GM12892 (cell line): Measurements from ENCODE around the gene OBP2A.

ENCODE experiments used
- POLR2A ChIP-seq: IDR thresholded peaks from 2 replicates; pipeline ENCODE4 v1.6.1; 2011; ENCODE audit warnings: low read depth, low read length, control low read depth
- TAF1 ChIP-seq: IDR thresholded peaks from 2 replicates; pipeline ENCODE4 v1.6.1; 2011; ENCODE audit warnings: low read depth, mild to moderate bottlenecking, control low read depth, low read length, borderline replicate concordance

DNA sequence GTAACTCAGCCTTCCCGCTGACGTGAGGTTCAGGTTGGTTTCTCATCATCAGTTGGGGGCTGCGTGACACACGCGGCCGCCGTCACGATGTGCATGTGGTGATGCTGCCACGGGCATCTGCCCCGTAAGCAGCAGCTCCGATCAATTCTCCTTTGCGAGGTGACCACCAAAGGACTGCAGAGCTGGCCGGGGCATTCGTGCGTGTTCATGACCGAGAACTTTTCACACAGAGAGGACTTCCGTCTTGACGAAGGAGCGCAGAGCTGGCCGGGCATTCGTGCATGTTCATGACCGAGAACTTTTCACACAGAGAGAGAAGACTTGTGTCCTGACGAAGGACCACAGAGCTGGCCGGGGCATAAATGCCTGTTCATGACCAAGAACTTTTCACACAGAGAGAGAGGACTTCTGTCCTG, 28.5 kb upstream of the OBP2A start:
- no peak for TF ChIP-seq POLR2A
- TF ChIP-seq TAF1 = no peak
